GM20431 (cell line): ENCODE data around the gene FBN1.

ENCODE experiments used
- in situ Hi-C: fragments of 300-500 bp; cut with MseI, MboI; formaldehyde crosslinking; loops from one replicate; pipeline ENCODE4 v1.15.0; 2020; ENCODE audit warnings: low sequenced_read_pairs; ENCODE audit not compliant: unreplicated experiment

Gene FBN1

GRCh38 chr15:48645558-48646330 lies at the start of gene FBN1:
FBN1 (minus strand) TSS chr15:48645709; CDS start chr15:48644769, 940 bp downstream.
- in situ Hi-C loops: loop anchor here (25.0 kb wide), 1 partner anchor 283 kb away; no protein-coding TSS in a partner anchor

GRCh38 chr15:48693484-48693883 lies 48.0 kb upstream of the FBN1 start:
- in situ Hi-C loops: no loop called here

- in situ Hi-C loops: no loop called here
Observed at GRCh38 chr15:48688493-48688892, 43.0 kb upstream of the FBN1 start.

GRCh38 chr15:48683991-48684765 lies 38.7 kb upstream of the FBN1 start:
- in situ Hi-C loops: no loop called here

- in situ Hi-C loops: no loop called here
Observed at GRCh38 chr15:48682942-48683651, 37.6 kb upstream of the FBN1 start.

- in situ Hi-C loops: no loop called here
Observed at GRCh38 chr15:48681353-48681752, 35.8 kb upstream of the FBN1 start.

- in situ Hi-C loops: no loop called here
Observed at GRCh38 chr15:48680841-48681240, 35.3 kb upstream of the FBN1 start.

GRCh38 chr15:48679952-48680351 lies 34.4 kb upstream of the FBN1 start:
- in situ Hi-C loops: no loop called here

- in situ Hi-C loops: no loop called here
Observed at GRCh38 chr15:48678851-48679250, 33.3 kb upstream of the FBN1 start.

GRCh38 chr15:48677821-48678220 lies 32.3 kb upstream of the FBN1 start:
- in situ Hi-C loops: no loop called here

- in situ Hi-C loops: no loop called here
Observed at GRCh38 chr15:48675436-48675835, 29.9 kb upstream of the FBN1 start.

- in situ Hi-C loops: no loop called here
Observed at GRCh38 chr15:48674876-48675275, 29.4 kb upstream of the FBN1 start.

- in situ Hi-C loops: no loop called here
Observed at GRCh38 chr15:48672206-48672605, 26.7 kb upstream of the FBN1 start.

- in situ Hi-C loops: no loop called here
Observed at GRCh38 chr15:48671103-48672022, 25.9 kb upstream of the FBN1 start.

- in situ Hi-C loops: no loop called here
Observed at GRCh38 chr15:48667701-48668100, 22.2 kb upstream of the FBN1 start.

GRCh38 chr15:48664436-48664835 lies 18.9 kb upstream of the FBN1 start:
- in situ Hi-C loops: no loop called here

GRCh38 chr15:48657950-48658591 lies 12.6 kb upstream of the FBN1 start:
- in situ Hi-C loops: no loop called here

GRCh38 chr15:48654801-48655200 lies 9.3 kb upstream of the FBN1 start:
- in situ Hi-C loops: no loop called here
